GM10248 (cell line): ENCODE measurements around the gene CHCHD6.

Source experiments
- CTCF ChIA-PET: fragments of 300-600 bp; sonication (Branson Sonifier 250); formaldehyde crosslinking; extraction: SDS; loops from one replicate; lab custom pipeline; 2021; ENCODE audit warnings: antibody characterized with exemption; lab: Yijun Ruan, JAX
- POLR2A ChIA-PET: fragments of 350-650 bp; sonication (Branson Sonifier 250); formaldehyde crosslinking; extraction: SDS; loops from one replicate; lab custom pipeline; 2020; ENCODE audit warnings: antibody characterized with exemption; lab: Yijun Ruan, JAX
- DNase-seq: peaks from one replicate; pipeline ENCODE4 v3.0.0; 2012; ENCODE audit errors: extremely low spot score
- TF ChIP-seq, protein P1 (sequence below): IDR thresholded peaks from 2 replicates; pipeline ENCODE4 v1.5.1; 2012; ENCODE audit warnings: mild to moderate bottlenecking, low read depth; ENCODE audit errors: extremely low read depth, missing control alignments, control extremely low read depth

CHCHD6 gene

DNA sequence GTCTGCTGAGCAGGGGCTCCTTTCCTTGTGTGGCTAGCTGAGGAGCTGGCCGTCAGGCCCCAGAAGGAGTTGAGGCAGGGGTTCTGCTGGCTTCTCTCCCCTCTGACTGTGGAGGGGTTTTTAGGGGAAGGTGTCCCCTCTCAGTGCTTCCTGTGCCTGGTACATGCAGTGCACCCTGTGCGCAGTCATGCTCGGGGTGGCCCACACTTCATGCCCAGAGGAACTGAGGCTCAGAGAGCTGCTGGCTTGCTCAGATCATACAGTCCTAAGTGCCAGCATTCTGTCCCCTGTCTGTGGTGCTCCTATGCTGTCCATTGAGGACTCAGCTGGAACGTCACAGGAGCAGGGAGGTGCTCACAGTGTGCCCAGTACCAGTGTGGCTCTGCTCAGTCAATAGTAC lies 211.0 kb downstream of the CHCHD6 start:
- ChIA-PET CTCF (interaction anchor here (1.2 kb wide), 1 partner anchor 24 kb away, joined by 3 read pairs; no protein-coding TSS in a partner anchor), POLR2A (no interaction called here)
- TF ChIP-seq, protein P1, sequence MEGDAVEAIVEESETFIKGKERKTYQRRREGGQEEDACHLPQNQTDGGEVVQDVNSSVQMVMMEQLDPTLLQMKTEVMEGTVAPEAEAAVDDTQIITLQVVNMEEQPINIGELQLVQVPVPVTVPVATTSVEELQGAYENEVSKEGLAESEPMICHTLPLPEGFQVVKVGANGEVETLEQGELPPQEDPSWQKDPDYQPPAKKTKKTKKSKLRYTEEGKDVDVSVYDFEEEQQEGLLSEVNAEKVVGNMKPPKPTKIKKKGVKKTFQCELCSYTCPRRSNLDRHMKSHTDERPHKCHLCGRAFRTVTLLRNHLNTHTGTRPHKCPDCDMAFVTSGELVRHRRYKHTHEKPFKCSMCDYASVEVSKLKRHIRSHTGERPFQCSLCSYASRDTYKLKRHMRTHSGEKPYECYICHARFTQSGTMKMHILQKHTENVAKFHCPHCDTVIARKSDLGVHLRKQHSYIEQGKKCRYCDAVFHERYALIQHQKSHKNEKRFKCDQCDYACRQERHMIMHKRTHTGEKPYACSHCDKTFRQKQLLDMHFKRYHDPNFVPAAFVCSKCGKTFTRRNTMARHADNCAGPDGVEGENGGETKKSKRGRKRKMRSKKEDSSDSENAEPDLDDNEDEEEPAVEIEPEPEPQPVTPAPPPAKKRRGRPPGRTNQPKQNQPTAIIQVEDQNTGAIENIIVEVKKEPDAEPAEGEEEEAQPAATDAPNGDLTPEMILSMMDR = no peak
- no peak for DNase-seq

GRCh38 chr3:126916546-126916945 lies 212.5 kb downstream of the CHCHD6 start:
- CTCF ChIA-PET = interaction anchor here (1.3 to 2.1 kb wide), 2 partner anchors 21 to 65 kb away, joined by 4 to 6 read pairs; no protein-coding TSS in a partner anchor
- POLR2A ChIA-PET = no interaction called here
- DNase-seq = no peak
- TF ChIP-seq, protein P1 = no peak

- ChIA-PET POLR2A (no interaction called here), CTCF (interaction anchor here (1.3 to 2.1 kb wide), 2 partner anchors 20 to 65 kb away, joined by 4 to 6 read pairs; no protein-coding TSS in a partner anchor)
- no peak for DNase-seq
- TF ChIP-seq, protein P1 = no peak
Observed at GRCh38 chr3:126917232-126917804, 213.3 kb downstream of the CHCHD6 start.

DNA sequence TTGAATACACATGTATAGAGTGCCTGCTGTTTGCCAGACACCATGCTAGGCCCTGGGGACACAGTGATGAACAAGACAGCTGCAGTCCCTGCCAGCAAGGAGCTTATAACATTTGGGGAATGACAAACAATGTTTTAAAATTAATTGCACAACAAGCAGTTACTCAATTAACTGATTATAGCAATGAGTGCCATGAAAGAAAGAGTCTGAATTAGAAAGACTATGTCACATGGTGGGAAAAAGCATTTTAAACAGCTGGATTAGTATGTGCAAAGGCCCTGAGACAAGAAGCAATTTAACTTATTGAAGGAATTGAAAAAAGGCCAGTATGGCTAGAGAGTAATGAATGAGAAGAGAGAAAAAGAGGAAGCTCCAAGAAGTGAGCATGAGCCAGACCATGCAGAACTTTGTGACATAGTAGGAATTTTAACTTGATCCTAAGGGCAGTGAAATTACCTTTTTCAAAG lies 214.3 kb downstream of the CHCHD6 start:
- ChIA-PET CTCF (interaction anchor here (0.8 to 2.1 kb wide), 4 partner anchors 15 to 66 kb away, joined by 4 to 6 read pairs (median 5); no protein-coding TSS in a partner anchor), POLR2A (no interaction called here)
- DNase-seq = no peak
- TF ChIP-seq, protein P1 = no peak

DNA sequence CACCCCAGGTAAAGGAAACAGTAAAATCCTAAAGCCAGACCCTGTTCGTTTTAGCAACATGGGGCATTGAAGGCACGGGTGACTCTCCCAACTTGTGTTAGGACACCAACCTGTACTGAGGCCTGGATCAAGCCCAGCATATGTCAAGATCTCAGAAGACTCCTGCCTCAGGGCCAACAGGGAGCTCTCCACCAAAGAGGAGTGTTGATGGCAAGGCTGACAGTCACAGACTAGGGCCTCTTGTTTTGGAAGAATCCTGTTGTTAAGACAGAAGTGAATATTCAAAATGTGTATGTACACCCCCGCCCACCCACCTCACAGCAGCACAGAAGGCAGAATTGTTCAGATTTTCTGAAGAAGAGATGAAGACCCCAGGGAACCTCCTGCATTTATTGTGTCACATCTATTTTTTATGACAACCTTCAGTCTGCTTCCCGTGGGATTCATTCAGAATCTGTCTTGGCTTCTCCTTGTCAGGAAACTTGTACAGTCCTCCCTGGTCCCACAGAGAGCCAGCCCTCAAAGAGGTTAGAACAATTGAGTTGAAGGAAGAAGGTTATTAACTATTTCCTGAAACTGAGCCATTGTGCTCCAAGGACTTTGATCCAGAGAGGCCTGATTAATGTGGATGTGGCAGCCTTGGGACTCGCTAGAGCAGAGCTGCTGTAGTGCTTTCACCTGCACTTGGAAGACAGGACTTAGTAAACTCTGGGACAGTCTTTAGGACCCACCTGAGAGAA lies 217.2 kb downstream of the CHCHD6 start:
- TF ChIP-seq, protein P1 = no peak
- CTCF ChIA-PET = interaction anchor here (0.8 to 1.6 kb wide), 8 partner anchors 10 to 61 kb away, joined by 3 to 4 read pairs (median 3); partner anchors contain the start of gene PLXNA1
- no peak for DNase-seq
- POLR2A ChIA-PET = no interaction called here

- ChIA-PET POLR2A (no interaction called here), CTCF (interaction anchor here (0.8 to 1.3 kb wide), 3 partner anchors 20 to 48 kb away, joined by 3 read pairs; no protein-coding TSS in a partner anchor)
- TF ChIP-seq, protein P1 = no peak
- DNase-seq = no peak
Observed at GRCh38 chr3:126922466-126922865, 218.4 kb downstream of the CHCHD6 start.
